Activated naive CD8-positive, alpha-beta T cell (primary cell): Measurements from ENCODE around the gene TRIM5.
A peak's percentile ranks its signal among the peaks of the same experiment; 100 is the strongest.
"Not testable (repeated sequence)": the region's sequence is repeated elsewhere in the genome, so short reads cannot be mapped to it uniquely, and the experiment has no call there.

Experiments used
- H3K27ac Mint-ChIP-seq: one replicate; pipeline ENCODE4 v1.8.0; 2021; ENCODE audit warnings: mixed read lengths
- H3K27me3 Mint-ChIP-seq: one replicate; pipeline ENCODE4 v1.8.0; 2021; ENCODE audit warnings: mixed read lengths
- H3K36me3 Mint-ChIP-seq: one replicate; pipeline ENCODE4 v1.8.0; 2021; ENCODE audit warnings: mixed read lengths
- H3K4me1 Mint-ChIP-seq: one replicate; pipeline ENCODE4 v1.8.0; 2021; ENCODE audit warnings: low read depth, mixed read lengths
- H3K4me3 Mint-ChIP-seq: one replicate; pipeline ENCODE4 v1.8.0; 2021; ENCODE audit warnings: mild to moderate bottlenecking, mixed read lengths
- H3K9me3 Mint-ChIP-seq: one replicate; pipeline ENCODE4 v1.8.0; 2021; ENCODE audit warnings: low read depth, mixed read lengths

TRIM5 gene

DNA sequence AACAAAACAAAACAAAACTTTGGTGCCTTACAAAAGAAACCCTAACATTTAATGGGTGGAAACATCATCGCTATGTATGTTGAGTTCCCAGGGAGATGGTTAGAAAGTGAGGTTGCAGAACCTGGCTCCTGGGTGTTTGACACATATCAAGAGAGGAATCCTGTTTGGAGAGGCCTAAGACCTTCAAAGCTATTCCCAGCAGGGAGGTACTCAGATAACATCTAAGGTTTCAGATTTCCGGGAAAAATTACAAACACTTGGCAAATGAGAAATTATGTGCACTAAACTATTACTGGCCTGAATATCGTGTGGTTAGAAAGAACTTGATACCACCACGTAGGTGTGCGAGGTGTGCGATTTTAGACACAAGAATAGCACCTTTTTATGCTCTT is 18.5 kb downstream of the TRIM5 start:
- Mint-ChIP-seq H3K36me3 (peaks cover 7% of the 10 kb centered on the region), H3K27ac (peak overlapping the region; percentile 54), H3K9me3 (no peaks in the 10 kb centered on the region), H3K4me3 (no peak overlapping the region), H3K27me3 (no peaks in the 10 kb centered on the region), H3K4me1 (no peaks in the 10 kb centered on the region)

DNA sequence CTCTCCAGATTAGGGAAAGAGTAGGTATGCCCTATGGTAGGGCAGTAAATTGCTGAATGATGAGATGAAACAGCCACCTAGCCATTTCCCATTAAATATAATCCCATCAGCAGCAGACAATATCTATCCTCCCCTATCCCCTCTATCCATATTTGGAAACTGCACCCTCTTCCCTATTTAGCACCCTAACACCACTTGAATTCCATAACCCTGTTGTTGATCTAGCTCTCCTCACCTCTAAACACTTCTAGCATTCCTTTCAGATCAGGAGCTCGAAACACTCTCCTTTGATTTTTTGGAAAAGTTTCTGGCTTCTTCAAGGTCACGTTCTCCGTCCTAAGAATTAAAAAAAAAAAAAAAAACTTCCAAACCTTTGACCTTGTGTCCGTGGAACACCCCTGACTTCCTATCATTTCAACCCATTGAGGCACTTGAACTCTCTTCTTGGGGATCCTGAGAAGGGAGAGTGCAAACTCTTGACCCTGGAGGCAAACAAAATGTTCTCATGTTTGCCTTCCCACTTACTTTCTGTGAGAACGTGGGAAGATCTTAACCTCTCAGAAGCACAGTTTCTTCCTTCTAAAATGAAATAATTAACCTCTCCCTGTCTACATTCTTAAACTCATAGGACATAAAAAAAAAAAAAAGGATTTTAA is 19.0 kb downstream of the TRIM5 start:
- Mint-ChIP-seq H3K27ac (peak overlapping the region; percentile 54), H3K4me1 (no peaks in the 10 kb centered on the region), H3K36me3 (peaks cover 7% of the 10 kb centered on the region), H3K27me3 (no peaks in the 10 kb centered on the region), H3K9me3 (no peaks in the 10 kb centered on the region), H3K4me3 (no peak overlapping the region)

DNA sequence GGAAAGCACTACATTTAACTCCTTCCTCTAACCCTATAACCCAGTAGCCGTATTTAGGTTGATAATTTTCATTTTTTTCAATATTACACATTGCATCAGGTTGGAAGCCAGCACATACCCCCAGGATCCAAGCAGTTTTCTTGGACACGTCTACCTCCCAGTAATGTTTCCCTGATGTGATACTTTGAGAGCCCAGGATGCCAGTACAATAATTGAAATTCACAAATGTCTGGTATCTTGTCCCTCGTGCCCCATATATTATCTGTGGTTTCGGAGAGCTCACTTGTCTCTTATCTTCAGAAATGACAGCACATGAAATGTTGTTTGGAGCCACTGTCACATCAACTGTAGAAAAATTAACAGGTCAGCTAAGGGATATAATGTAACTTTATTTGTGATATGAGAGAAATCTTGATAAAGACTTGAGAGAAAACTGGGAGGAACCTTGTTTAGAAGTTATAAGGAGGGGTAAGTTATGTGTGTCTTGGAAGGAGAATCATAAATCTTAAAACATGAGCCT is 19.8 kb downstream of the TRIM5 start:
- no peak overlapping the region for H3K4me3 Mint-ChIP-seq
- H3K27ac Mint-ChIP-seq = peak overlapping the region; percentile 3
- peaks cover 5% of the 10 kb centered on the region for H3K36me3 Mint-ChIP-seq
- H3K4me1 Mint-ChIP-seq = no peaks in the 10 kb centered on the region
- H3K27me3 Mint-ChIP-seq = no peaks in the 10 kb centered on the region
- no peaks in the 10 kb centered on the region for H3K9me3 Mint-ChIP-seq

DNA sequence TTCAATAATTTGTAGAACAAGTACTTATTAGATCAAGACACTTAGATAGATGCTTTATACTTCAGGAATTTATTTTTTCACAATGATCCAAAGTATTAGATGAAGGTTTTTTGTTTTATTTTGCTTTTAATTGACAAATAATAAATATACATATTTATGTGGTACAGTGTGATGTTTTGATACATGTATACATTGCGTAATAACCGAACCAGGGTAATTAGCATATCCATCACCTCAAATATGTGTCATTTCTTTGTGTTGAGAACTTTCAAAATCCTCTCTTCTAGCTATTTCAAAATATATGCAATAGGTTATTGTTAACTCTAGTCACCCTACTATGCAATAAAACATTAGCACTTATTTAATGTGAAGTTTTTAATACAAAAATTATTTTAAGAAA is 21.4 kb downstream of the TRIM5 start:
- no peaks in the 10 kb centered on the region for H3K27me3 Mint-ChIP-seq
- no peaks in the 10 kb centered on the region for H3K4me1 Mint-ChIP-seq
- peaks cover 5% of the 10 kb centered on the region for H3K36me3 Mint-ChIP-seq
- no peak overlapping the region for H3K4me3 Mint-ChIP-seq
- H3K9me3 Mint-ChIP-seq = no peaks in the 10 kb centered on the region
- H3K27ac Mint-ChIP-seq = no peak overlapping the region

DNA sequence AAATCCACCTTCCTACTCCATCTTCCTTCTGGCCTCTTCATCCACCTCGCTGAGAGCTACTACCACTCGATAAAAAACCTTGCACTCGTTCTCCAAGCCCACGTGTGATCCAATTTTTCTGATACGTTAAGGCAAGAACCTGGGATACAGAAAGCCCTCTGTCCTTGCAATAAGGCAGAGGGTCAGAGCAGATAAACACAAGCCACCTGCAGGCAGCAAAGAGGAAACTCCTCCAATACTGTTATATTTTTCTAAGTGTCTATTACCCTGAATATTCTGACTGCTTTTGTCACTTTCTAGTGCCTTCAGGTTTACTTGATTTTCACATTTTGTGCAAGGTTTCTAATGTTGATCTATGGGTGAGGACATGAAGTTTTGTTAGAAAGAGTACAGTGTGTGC is 26.6 kb downstream of the TRIM5 start:
- Mint-ChIP-seq H3K36me3 (peaks cover 10% of the 10 kb centered on the region), H3K27me3 (no peaks in the 10 kb centered on the region), H3K4me1 (no peaks in the 10 kb centered on the region), H3K9me3 (no peaks in the 10 kb centered on the region), H3K27ac (no peak overlapping the region), H3K4me3 (no peak overlapping the region)

DNA sequence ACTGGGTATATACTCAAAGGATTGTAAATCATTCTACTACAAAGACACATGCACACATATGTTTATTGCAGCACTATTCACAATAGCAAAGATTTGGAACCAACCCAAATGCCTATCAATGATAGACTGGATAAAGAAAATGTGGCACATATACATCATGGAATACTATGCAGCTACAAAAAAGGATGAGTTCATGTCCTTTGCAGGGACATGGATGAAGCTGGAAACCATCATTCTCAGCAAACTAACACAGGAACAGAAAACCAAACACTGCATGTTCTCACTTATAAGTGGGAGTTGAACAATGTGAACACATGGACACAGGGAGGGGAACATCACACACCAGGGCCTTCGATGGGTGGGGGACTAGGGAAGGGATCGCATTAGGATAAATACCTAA is 27.9 kb downstream of the TRIM5 start:
- not testable (repeated sequence) for H3K27me3 Mint-ChIP-seq, H3K4me1 Mint-ChIP-seq, H3K4me3 Mint-ChIP-seq, H3K27ac Mint-ChIP-seq, H3K9me3 Mint-ChIP-seq
- H3K36me3 Mint-ChIP-seq = peaks cover 13% of the 10 kb centered on the region

DNA sequence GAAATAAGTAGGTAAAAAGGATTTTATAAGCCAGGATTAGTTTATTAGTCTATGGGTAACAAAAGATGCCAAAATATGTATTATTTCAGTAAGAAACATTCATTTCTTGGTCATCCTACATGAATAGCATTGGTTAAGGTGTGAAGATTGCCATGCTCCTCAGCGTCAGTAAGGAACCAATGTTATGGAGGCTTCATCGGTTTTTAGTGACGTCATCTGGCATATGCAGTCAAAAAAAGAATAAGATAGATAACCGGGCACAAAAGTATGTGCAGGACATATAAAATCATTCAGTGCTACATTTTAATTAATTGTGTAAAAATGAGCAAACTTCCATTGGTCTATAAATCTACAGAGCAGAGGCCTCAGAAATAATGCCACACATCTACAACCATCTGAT is 29.4 kb downstream of the TRIM5 start:
- Mint-ChIP-seq H3K9me3 (no peaks in the 10 kb centered on the region), H3K4me1 (no peaks in the 10 kb centered on the region), H3K36me3 (peaks cover 16% of the 10 kb centered on the region), H3K27me3 (no peaks in the 10 kb centered on the region), H3K27ac (no peak overlapping the region), H3K4me3 (no peak overlapping the region)

DNA sequence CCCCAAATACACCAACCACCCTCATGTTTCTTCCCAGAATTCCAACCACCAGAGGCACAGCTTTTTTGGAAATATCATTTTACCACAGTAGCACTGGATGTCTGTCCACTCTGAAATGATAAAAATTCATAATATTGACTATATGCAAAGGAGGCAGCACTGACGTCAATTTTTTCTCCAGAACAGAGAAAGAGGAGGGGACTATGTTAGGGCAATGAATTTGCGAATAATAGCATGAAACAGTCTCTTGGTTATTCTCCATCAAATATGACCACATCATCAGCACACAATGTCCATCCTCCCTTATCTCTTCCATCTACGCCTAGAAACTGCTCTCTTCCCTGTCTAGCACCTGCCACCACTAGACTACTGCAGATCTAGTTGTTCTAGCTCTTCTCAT is 38.7 kb downstream of the TRIM5 start:
- no peak overlapping the region for H3K4me3 Mint-ChIP-seq
- H3K36me3 Mint-ChIP-seq = peaks cover 11% of the 10 kb centered on the region
- H3K9me3 Mint-ChIP-seq = no peaks in the 10 kb centered on the region
- H3K27me3 Mint-ChIP-seq = no peaks in the 10 kb centered on the region
- H3K27ac Mint-ChIP-seq = no peak overlapping the region
- no peaks in the 10 kb centered on the region for H3K4me1 Mint-ChIP-seq

DNA sequence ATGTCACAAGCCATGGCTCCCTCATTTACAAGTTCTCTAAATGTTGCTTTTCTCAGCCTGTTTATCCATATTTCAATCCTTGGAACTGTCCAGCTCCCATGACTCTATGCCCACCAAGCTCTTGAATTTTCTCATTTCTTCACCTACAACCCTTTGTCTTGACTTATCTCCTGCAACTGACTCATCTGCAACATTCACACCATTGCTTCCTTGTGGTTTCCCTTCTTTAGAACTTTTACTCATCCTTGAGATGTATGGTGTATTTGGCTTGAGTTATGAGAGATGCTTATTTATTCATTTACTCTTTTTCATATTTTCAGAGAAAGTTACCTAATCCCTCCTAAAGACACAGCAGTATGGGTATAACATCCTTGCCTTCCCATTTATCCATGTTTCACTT is 41.3 kb downstream of the TRIM5 start:
- Mint-ChIP-seq H3K4me1 (no peaks in the 10 kb centered on the region), H3K27ac (no peak overlapping the region), H3K36me3 (peaks cover 17% of the 10 kb centered on the region), H3K9me3 (no peaks in the 10 kb centered on the region), H3K4me3 (no peak overlapping the region), H3K27me3 (no peaks in the 10 kb centered on the region)

DNA sequence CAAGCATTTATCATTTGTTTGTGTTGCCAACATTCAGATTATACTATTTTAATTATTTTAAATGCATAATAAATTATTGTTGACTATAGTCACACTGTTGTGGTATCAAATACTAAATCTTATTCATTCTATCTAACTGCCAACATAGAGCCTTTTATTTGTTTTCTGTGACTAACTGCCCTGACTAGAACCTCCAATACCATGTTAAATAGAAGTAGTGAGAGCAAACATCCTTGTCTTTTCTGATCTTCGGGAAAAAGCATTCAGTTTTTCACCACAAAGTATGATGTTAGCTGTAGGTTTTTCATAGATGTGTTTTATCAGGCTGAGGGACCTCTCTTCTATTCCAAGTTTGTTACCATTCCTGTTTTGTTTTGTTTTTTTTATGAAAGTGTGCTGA is 44.9 kb downstream of the TRIM5 start:
- Mint-ChIP-seq H3K4me3 (no peak overlapping the region), H3K9me3 (no peaks in the 10 kb centered on the region), H3K4me1 (no peaks in the 10 kb centered on the region), H3K36me3 (peaks cover 27% of the 10 kb centered on the region), H3K27ac (no peak overlapping the region), H3K27me3 (no peaks in the 10 kb centered on the region)

DNA sequence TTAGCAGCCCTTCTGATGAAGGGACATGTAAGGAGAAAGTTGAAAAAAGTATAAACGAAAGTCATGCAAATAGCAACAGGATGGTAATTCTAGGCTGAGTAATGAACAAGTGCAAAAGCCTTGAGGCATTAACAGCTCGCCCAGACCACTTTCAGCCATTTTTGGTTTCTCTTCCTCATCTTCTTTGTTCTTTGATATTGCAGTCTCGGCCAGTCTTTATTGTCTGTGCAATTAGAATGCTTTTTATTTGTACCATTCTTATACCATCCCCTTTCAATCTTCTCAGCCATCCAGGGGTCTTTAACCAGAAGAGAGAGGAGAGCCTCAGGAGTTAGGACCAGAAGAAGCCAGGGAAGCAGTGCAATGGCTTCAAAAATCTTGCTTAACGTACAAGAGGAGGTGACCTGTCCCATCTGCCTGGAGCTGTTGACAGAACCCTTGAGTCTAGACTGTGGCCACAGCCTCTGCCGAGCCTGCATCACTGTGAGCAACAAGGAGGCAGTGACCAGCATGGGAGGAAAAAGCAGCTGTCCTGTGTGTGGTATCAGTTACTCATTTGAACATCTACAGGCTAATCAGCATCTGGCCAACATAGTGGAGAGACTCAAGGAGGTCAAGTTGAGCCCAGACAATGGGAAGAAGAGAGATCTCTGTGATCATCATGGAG is 52.8 kb downstream of the TRIM5 start:
- Mint-ChIP-seq H3K27ac (no peak overlapping the region), H3K4me1 (peaks cover 33% of the 10 kb centered on the region), H3K36me3 (peaks cover 18% of the 10 kb centered on the region), H3K4me3 (no peak overlapping the region), H3K9me3 (no peaks in the 10 kb centered on the region), H3K27me3 (no peaks in the 10 kb centered on the region)

DNA sequence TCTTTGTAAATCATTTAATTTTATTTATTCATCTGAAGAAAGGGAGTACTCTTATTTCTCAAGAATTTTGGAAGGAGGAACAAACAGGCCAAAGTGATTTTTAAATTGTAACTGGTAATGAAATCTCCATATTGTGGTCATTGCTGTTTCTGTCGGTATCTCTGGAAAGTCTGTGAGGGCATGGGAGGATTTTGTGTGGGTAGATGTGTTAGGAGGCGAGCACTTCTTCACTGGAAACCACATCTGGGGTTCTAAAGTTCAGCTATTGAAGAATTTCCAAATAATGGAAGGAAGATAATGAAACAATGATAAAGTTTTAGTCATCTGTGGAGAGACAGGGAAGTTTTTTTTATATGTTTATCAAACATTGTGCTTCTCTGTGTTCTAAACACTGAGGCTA is 53.5 kb downstream of the TRIM5 start:
- no peaks in the 10 kb centered on the region for H3K27me3 Mint-ChIP-seq
- H3K36me3 Mint-ChIP-seq = peaks cover 18% of the 10 kb centered on the region
- peaks cover 39% of the 10 kb centered on the region for H3K4me1 Mint-ChIP-seq
- H3K4me3 Mint-ChIP-seq = no peak overlapping the region
- no peaks in the 10 kb centered on the region for H3K9me3 Mint-ChIP-seq
- H3K27ac Mint-ChIP-seq = no peak overlapping the region

DNA sequence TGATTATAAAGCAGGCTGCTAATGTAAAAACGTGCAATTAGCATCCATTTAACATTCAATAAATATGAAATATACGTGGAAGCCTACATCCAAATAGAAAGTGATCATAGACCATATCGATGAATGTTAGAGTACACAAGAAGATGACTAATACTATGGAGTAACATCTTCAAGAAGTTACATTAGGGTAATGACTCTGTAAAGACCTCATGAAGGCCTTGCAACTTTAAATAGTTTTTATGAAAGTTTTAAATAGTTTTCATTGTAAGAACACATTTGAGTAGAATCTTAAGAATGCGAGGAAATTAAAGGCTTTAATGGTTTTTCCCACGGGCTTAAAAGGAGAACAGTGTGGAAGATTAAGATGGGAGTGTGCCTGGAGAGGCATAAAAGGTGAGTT is 58.7 kb downstream of the TRIM5 start:
- peak overlapping the region; percentile 48 for H3K27ac Mint-ChIP-seq
- H3K36me3 Mint-ChIP-seq = peaks cover 10% of the 10 kb centered on the region
- no peaks in the 10 kb centered on the region for H3K9me3 Mint-ChIP-seq
- H3K27me3 Mint-ChIP-seq = no peaks in the 10 kb centered on the region
- H3K4me1 Mint-ChIP-seq = peaks cover 50% of the 10 kb centered on the region
- peak overlapping the region; percentile 93 for H3K4me3 Mint-ChIP-seq

DNA sequence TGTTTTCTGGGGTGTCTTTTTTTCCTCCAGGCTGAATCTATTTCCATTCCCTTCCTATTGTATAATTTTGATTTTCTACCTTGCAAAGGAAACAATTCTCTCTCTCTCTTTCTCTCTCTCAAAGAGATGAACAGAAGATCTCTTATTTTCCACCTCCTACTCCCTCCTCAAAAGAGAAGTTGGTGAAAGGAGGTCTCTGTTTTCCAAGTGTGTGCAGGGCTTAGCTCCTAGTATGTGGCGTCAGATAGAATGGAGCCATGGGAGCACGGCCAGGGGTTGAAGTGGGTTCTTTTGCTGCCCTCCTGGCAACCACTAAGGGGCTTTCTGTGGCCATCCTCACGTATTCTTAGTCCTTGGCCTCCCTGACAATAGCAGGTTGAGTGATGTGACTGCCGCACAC is 59.6 kb downstream of the TRIM5 start:
- no peaks in the 10 kb centered on the region for H3K9me3 Mint-ChIP-seq
- no peaks in the 10 kb centered on the region for H3K27me3 Mint-ChIP-seq
- H3K27ac Mint-ChIP-seq = peak overlapping the region; percentile 48
- H3K4me1 Mint-ChIP-seq = peaks cover 45% of the 10 kb centered on the region
- peaks cover 10% of the 10 kb centered on the region for H3K36me3 Mint-ChIP-seq
- peak overlapping the region; percentile 93 for H3K4me3 Mint-ChIP-seq

DNA sequence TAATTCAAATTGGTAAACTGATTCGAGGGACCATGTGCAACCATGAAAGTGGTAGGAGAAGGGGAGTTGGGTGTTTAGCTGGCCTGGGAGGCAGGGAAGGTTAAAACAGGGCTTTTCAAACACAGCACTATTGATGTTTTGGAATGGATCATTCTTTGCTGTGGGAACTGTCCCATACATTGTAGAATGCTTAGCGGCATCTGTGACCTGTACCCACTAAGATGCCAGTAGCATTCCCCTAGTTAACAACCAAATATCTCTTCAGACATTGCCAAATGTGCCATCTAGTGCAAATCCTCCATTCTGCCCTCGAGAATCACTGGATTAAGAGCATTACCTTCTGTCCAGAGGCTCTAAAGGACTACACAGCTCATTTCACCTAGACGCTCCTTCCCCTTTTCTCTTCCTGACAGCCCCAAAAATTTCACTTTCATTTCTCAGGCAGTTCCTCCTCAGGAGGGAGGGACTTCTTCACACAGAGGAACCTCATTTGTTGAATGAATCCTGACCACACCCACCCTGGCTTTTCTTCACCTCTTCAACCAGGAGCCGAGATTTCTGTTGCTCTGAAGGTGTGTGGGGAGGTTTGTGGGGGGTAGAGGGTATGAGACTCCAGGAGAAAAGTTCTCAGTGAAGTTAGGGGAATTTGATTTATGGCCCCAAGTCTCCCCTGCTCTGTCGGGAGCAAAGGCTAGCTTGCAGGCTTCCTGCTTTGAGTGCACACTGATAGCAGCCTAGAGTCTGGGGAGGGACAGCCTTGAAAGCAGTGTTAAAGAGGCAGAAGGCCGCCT is 60.2 kb downstream of the TRIM5 start, which contains the start of gene TRIM34:
TRIM34 (plus strand) TSS at position 513 of the 791 bp plus-strand sequence. CDS start 7,331 bp downstream, outside the sequence.
- no peaks in the 10 kb centered on the region for H3K27me3 Mint-ChIP-seq
- H3K4me1 Mint-ChIP-seq = peaks cover 44% of the 10 kb centered on the region
- H3K4me3 Mint-ChIP-seq = peak within 1 kb of the TSS; percentile 93
- H3K27ac Mint-ChIP-seq = peak within 1 kb of the TSS; percentile 94
- H3K9me3 Mint-ChIP-seq = no peaks in the 10 kb centered on the region
- peaks cover 10% of the 10 kb centered on the region for H3K36me3 Mint-ChIP-seq
